ENCODE results near the gene MIS12.

- no peak for TF ChIP-seq EZH2 (IDR thresholded peaks at IDR 0.05; ENCODE audit: borderline replicate concordance, insufficient read depth, low read depth, low read length, poor library complexity, severe bottlenecking)
- TF ChIP-seq CTCF (IDR thresholded peaks at IDR 0.05): no peak
Observed at GRCh38 chr17:5522476-5522875, 36.1 kb downstream of the MIS12 start.

All from B cell (primary cell).